Omental fat pad (tissue), 4 donors: ENCODE measurements around the gene HNRNPLL. TPM values are rescaled to one million over a fixed set of nuclear protein-coding genes. Genes with fewer than 3 reads are reported as not detected.
"Not testable (repeated sequence)": the region's sequence is repeated elsewhere in the genome, so short reads cannot be mapped to it uniquely, and the experiment has no call there.

Experiments
- ATAC-seq: fragments of 150-250 bp; one replicate; pipeline ENCODE4 v1.9.1; 2016; ENCODE audit warnings: mild to moderate bottlenecking, moderate library complexity; ENCODE audit not compliant: low FRiP score
- DNase-seq: peaks from one replicate; pipeline ENCODE4 v3.0.0-alpha.2; 2019; ENCODE audit warnings: low spot score
- total RNA-seq, 4 donors: library from RNA; depleted of rRNA; stranded (reverse); fragments of >200 nt; gene quantifications; one replicate each; pipeline ENCODE4 v1.1.0, GENCODE V29; 2016
- TF ChIP-seq, protein P1 (sequence below), 3 donors: fragments of 450-650 bp; IDR thresholded peaks; one replicate each; pipeline ENCODE4 v1.5.1; 2016 to 2017; ENCODE audit warnings: antibody characterized with exemption in 3 of 3, mild to moderate bottlenecking in 3 of 3, moderate library complexity in 2 of 3

Gene HNRNPLL
- total RNA-seq, 4 donors from 2014 or later, result 32.3 to 41.6 (median 36.4) TPM

DNA sequence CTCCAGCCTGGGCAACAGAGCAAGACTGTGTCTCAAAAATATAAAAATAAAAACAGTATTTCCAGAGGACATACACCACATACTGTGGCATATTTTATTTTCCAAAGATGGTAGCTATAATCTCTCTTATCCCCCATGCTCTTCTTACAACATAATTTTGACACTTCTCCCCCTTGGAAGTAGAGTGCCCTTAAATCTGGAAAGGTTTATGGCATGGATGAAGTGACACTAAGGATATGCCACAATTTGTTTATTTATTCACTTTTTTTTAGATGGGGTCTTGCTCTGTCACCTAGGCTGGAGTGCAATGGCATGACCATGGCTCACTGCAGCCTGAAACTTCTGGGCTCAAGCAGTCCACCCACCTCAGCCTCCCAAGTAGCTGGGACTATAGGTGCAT lies 56.7 kb downstream of the HNRNPLL start:
- DNase-seq (no peak), ATAC-seq (no peak)
- TF ChIP-seq, protein P1, sequence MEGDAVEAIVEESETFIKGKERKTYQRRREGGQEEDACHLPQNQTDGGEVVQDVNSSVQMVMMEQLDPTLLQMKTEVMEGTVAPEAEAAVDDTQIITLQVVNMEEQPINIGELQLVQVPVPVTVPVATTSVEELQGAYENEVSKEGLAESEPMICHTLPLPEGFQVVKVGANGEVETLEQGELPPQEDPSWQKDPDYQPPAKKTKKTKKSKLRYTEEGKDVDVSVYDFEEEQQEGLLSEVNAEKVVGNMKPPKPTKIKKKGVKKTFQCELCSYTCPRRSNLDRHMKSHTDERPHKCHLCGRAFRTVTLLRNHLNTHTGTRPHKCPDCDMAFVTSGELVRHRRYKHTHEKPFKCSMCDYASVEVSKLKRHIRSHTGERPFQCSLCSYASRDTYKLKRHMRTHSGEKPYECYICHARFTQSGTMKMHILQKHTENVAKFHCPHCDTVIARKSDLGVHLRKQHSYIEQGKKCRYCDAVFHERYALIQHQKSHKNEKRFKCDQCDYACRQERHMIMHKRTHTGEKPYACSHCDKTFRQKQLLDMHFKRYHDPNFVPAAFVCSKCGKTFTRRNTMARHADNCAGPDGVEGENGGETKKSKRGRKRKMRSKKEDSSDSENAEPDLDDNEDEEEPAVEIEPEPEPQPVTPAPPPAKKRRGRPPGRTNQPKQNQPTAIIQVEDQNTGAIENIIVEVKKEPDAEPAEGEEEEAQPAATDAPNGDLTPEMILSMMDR (IDR thresholded peaks at IDR 0.05), result no peak

DNA sequence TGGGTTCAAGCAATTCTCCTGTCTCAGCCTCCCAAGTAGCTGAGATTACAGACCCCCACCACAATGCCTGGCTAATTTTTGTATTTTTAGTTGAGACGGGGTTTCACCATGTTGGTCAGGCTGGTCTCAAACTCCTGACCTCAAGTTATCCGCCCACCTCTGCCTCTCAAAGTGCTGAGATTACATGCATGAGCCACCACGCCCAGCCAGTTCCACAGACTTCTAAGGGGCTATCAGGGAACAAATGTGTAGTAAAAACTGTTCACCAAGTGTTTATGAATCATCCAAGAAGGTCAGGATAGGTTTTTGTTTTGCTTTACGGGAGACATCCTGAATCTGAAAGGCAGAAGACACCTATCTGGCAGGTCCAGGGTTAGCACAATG lies 60.5 kb downstream of the HNRNPLL start:
- peak; percentile 60 for ATAC-seq

DNA sequence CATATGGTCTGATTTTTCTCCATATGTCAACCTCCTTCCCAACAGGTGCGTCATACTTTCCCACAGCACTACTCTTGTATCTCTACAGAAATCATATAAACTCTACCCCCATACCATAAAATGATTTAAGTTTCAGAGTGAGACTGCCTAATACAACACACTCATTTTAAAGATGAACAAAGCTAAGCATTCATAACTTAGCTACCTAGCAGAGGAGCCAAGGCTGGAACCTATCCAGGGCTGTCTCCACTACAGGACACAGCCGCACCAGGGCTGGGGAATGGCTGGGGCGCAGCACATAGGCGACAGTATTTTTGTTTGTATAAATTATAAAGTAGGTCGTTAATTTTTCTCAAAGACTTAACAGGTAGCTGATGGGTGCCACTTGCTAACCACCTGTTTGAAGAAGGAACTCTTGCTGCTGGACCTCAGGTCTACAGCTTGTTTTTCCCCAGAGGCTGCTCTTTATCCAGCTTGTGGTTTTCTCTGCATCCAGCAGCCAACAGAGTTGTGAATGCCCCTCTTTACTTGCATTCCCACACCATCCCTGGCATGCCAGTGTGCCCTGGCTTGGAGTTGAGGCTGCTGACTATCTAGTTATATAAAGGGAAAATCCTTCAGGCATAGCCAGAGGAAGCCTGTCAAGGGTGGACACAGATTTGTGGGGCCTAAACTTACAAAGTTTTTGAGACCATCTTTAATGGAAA lies 62.0 kb downstream of the HNRNPLL start:
- TF ChIP-seq, protein P1 (IDR thresholded peaks at IDR 0.05), result no peak
- ATAC-seq, result no peak
- DNase-seq, result no peak

More for the DNA sequence above, 60.5 kb downstream of the HNRNPLL start:
- DNase-seq, result not testable (repeated sequence)

DNA sequence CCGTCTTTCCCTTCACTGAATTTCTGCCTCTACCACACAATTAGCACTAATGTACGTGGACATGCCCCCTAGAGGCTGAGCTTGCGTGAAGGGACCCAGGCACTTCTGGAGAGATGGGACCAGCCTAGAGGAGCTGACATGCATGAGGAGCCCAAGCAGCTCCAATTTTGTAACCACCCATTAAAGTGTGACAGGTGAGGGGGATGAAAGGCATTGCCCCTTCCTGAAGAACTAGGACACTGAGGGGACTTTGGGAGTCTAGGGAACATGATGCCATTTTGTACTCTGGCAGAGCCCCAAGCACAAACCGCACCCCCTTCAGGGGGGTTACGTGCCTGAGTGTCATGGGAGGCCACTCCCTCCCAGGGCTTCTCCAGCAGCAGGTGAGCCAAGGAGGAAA lies 63.6 kb downstream of the HNRNPLL start:
- DNase-seq (no peak), ATAC-seq (no peak)
- TF ChIP-seq, protein P1 (IDR thresholded peaks at IDR 0.05), result no peak

DNA sequence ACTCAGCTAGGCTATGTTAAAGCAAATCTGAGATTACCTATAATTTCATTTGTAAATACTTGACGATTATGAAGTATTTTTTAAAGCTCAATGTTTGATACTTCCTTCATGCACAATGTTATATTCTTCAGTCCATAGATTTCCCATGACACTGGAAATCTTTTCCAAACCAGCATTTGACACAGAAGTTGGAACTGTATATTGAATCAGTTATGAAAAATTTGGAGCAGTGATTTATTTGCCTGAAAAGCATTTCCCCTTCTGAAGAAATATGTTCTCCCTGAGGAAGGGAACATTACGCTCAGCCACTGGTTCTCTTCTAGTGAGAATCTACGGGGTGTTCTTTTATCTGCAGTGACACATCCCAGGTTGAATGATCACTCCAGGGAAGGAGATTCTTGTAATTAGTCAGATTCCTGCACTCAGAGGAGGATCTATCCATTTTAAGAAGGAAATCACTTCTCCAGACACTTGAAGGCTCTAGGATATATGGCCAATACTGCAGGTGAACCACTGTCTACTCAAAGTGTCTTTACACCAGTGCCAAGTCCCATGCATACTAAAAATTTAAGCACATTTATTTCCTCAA lies 64.7 kb downstream of the HNRNPLL start:
- TF ChIP-seq, protein P1 (IDR thresholded peaks at IDR 0.05), result no peak
- ATAC-seq (no peak), DNase-seq (no peak)

DNA sequence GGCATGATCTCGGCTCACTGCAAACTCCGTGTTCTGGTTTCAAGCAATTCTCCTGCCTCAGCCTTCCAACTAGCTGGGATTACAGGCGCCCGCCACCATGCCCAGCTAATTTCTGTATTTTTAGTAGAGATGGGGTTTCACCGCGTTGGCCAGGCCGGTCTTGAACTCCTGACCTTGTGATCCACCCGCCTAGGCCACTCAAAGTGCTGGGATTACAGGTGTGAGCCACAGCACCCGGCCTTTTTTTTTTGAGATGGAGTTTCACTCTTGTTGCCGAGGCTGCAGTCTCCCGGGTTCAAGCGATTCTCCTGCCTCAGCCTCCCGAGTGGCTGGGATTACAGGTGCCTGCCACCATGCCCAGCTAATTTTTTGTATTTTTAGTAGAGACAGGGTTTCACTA lies 65.4 kb downstream of the HNRNPLL start:
- DNase-seq, ATAC-seq: not testable (repeated sequence)

DNA sequence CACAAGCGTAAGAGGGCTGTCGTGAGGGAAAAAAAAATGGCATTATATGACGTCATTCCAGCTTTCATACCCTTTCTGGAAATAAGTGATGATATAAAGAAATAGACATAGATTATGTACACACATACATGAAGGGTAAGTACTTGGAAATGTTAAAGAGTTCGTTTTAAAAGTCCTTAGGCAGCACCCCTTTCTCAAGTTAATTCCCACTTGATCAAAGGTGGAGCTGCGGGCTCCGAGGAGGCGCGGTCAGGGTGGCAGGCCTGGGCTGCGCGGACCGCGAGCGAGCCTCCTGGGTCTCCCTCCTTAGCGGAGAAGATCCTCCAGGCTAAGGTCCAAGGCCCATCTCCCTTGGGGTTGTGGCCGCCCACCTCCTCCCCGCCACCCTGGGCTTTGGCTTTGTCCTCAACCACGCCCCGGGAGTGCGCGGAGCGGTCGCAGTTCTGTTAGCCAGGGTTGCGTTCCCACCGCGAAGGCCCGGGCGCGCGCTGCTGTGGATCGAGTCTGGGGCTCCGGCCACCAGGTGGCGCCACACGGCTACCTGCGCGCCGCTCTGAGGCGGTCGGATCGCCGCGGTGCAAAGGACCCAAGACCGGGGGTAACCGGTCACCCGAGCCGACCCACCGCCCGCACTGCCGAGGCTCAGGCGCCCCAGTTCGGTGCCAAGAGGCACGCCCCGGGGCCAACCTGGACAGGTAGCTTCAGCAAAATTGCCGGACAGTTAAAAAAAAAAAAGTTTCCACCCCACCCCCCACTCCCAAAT lies 66.8 kb downstream of the HNRNPLL start:
- peak; percentile 88 for DNase-seq
- TF ChIP-seq, protein P1 (IDR thresholded peaks at IDR 0.05), result peak in 1 of 3 donors; percentile 1

DNA sequence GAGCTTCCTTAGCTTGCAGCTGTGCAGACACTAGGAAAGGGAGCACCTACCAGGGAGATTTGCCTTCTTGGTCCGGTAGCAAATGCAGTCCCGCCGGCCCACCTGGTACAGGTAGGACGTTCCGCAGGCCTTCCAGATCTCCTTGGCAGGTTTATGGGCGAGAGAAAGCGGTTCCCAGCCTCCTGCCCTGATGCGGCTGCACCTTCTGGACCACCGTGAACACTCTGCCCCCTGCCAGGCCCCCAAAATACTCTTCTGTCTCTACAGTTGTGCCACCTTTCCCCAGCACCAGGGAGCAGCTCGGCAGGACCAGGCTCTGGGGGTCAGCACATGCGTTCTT lies 67.4 kb downstream of the HNRNPLL start:
- TF ChIP-seq, protein P1 (IDR thresholded peaks at IDR 0.05), result no peak
- no peak for DNase-seq
- ATAC-seq, result peak; percentile 5

More for the DNA sequence above, 66.8 kb downstream of the HNRNPLL start:
- ATAC-seq, result peak; percentile 93
